Fibroblast of mammary gland (primary cell): Measurements from ENCODE around the gene MDP1.

Experiments
- DNase-seq: peaks from one replicate; pipeline ENCODE4 v3.0.0-alpha.2; 2010; ENCODE audit warnings: low read depth
- H3K4me3 ChIP-seq: 2 replicates; pipeline ENCODE4 v1.5.1; 2011; ENCODE audit warnings: low read depth, mild to moderate bottlenecking, low read length, moderate library complexity; ENCODE audit not compliant: control insufficient read depth
- TF ChIP-seq, protein P1 (sequence below): conservative IDR thresholded peaks from 2 replicates; pipeline ENCODE4 v1.5.1; 2011; ENCODE audit warnings: low read depth, low read length, inconsistent platforms; ENCODE audit not compliant: control insufficient read depth, insufficient read depth

MDP1 gene

GRCh38 chr14:24195186-24196070 is 20.4 kb downstream of the MDP1 start, which contains the start of gene TM9SF1:
Gene TM9SF1 (minus strand): TSS chr14:24195441. CDS start chr14:24195019, 422 bp downstream.
- peak; percentile 83 for DNase-seq
- TF ChIP-seq, protein P1, sequence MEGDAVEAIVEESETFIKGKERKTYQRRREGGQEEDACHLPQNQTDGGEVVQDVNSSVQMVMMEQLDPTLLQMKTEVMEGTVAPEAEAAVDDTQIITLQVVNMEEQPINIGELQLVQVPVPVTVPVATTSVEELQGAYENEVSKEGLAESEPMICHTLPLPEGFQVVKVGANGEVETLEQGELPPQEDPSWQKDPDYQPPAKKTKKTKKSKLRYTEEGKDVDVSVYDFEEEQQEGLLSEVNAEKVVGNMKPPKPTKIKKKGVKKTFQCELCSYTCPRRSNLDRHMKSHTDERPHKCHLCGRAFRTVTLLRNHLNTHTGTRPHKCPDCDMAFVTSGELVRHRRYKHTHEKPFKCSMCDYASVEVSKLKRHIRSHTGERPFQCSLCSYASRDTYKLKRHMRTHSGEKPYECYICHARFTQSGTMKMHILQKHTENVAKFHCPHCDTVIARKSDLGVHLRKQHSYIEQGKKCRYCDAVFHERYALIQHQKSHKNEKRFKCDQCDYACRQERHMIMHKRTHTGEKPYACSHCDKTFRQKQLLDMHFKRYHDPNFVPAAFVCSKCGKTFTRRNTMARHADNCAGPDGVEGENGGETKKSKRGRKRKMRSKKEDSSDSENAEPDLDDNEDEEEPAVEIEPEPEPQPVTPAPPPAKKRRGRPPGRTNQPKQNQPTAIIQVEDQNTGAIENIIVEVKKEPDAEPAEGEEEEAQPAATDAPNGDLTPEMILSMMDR, result no peak
- peak within 1 kb of the TSS; percentile 69 for H3K4me3 ChIP-seq

GRCh38 chr14:24194873-24195185 is 21.0 kb downstream of the MDP1 start:
- TF ChIP-seq, protein P1, result no peak
- no peak for DNase-seq
- H3K4me3 ChIP-seq, result peak overlapping the region; percentile 69

GRCh38 chr14:24194186-24194872 is 21.5 kb downstream of the MDP1 start:
- H3K4me3 ChIP-seq, result peak overlapping the region; percentile 69
- no peak for DNase-seq
- TF ChIP-seq, protein P1, result no peak

DNA sequence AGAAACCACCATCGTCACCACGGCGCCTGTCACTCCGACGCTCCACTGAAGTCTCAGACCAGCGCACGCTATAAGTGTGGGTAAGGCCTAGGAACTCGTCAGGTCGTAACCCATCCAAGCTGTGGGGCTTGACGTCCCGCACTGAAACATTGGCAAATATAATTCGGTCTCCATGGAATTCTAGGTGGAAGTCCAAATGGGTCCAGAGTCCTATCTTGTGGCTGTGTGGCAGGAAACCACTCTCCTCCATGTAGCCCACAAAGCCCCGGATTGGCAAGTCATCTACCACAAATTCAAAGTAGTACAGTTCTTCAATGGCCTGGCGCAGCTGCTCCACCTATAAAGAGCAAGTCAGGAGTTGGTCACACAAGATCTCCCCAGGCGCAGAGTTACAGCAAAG is 22.9 kb downstream of the MDP1 start:
- TF ChIP-seq, protein P1, result no peak
- H3K4me3 ChIP-seq, result no peak overlapping the region
- no peak for DNase-seq

DNA sequence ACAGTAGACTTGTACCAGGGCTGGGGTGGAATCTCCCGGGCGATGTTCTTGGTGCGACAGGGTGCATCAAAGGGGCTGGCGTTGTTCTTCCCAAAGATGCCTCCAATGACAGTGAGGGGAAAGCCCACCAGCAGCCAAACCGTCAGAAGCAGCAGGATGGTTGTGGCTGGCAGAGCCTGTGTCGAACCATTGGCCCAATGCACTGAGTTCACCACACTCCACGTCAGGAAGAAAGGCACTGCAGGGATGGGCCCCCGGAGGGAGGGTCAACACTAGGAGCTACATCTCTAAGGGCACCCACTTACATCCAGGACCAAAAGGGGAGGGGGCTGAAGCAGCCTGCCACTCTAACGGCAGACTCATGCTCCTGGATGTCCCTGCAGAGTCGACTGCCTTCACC is 25.4 kb downstream of the MDP1 start:
- TF ChIP-seq, protein P1, result no peak
- no peak for DNase-seq
- H3K4me3 ChIP-seq, result no peak overlapping the region

GRCh38 chr14:24189460-24189859 is 26.4 kb downstream of the MDP1 start:
- TF ChIP-seq, protein P1, result no peak
- H3K4me3 ChIP-seq, result no peak overlapping the region
- DNase-seq, result no peak
